ENCODE measurements around the gene DRG1.
A peak's percentile ranks its signal among the peaks of the same experiment; 100 is the strongest.
"Not testable (repeated sequence)": the region's sequence is repeated elsewhere in the genome, so short reads cannot be mapped to it uniquely, and the experiment has no call there.

Gene DRG1

GRCh38 chr22:31398231-31398630 lies 1.2 kb upstream of the DRG1 start:
- DNase-seq (ENCODE audit: low read depth) = no peak
- TF ChIP-seq CTCF (IDR thresholded peaks at IDR 0.05; ENCODE audit: low read length, missing control alignments) = no peak
- no peak overlapping the region for H3K4me3 ChIP-seq (replicated peaks; ENCODE audit: low read depth, low read length)

- peak overlapping the region; percentile 98 for H3K4me3 ChIP-seq (replicated peaks; ENCODE audit: low read depth, low read length)
- peak; percentile 18 for DNase-seq (ENCODE audit: low read depth)
- no peak for TF ChIP-seq CTCF (IDR thresholded peaks at IDR 0.05; ENCODE audit: low read length, missing control alignments)
Measured at GRCh38 chr22:31400023-31400397, 606 bp downstream of the DRG1 start.

GRCh38 chr22:31402350-31402749 lies 2.9 kb downstream of the DRG1 start:
- DNase-seq (ENCODE audit: low read depth) = not testable (repeated sequence)

GRCh38 chr22:31425331-31426050 lies 26.1 kb downstream of the DRG1 start:
- H3K4me3 ChIP-seq (replicated peaks; ENCODE audit: low read depth, low read length) = no peak overlapping the region
- TF ChIP-seq CTCF (IDR thresholded peaks at IDR 0.05; ENCODE audit: low read length, missing control alignments) = no peak
- DNase-seq (ENCODE audit: low read depth) = no peak

More at GRCh38 chr22:31402350-31402749, 2.9 kb downstream of the DRG1 start:
- not testable (repeated sequence) for H3K4me3 ChIP-seq (replicated peaks; ENCODE audit: low read depth, low read length)

- H3K4me3 ChIP-seq (replicated peaks; ENCODE audit: low read depth, low read length) = no peak overlapping the region
- no peak for TF ChIP-seq CTCF (IDR thresholded peaks at IDR 0.05; ENCODE audit: low read length, missing control alignments)
- DNase-seq (ENCODE audit: low read depth) = no peak
Measured at GRCh38 chr22:31431950-31432349, 32.5 kb downstream of the DRG1 start.

GRCh38 chr22:31436132-31436531 lies 36.7 kb downstream of the DRG1 start:
- TF ChIP-seq CTCF (IDR thresholded peaks at IDR 0.05; ENCODE audit: low read length, missing control alignments) = no peak
- no peak for DNase-seq (ENCODE audit: low read depth)
- H3K4me3 ChIP-seq (replicated peaks; ENCODE audit: low read depth, low read length) = no peak overlapping the region

GRCh38 chr22:31439808-31440207 lies 40.4 kb downstream of the DRG1 start:
- DNase-seq (ENCODE audit: low read depth) = no peak
- TF ChIP-seq CTCF (IDR thresholded peaks at IDR 0.05; ENCODE audit: low read length, missing control alignments) = no peak
- H3K4me3 ChIP-seq (replicated peaks; ENCODE audit: low read depth, low read length) = no peak overlapping the region

All from fibroblast of pulmonary artery (primary cell).